HL-60 (cell line): Measurements from ENCODE around the gene CLVS2.

Experiments used
- CTCF ChIP-seq: IDR thresholded peaks from one replicate; pipeline ENCODE4 v1.5.1; 2011; ENCODE audit warnings: low read length, control low read depth, inconsistent platforms; ENCODE audit not compliant: insufficient read depth
- GABPA ChIP-seq: IDR thresholded peaks from 2 replicates; pipeline ENCODE4 v1.6.1; 2012; ENCODE audit warnings: low read depth
- POLR2AphosphoS5 ChIP-seq: IDR thresholded peaks from 2 replicates; pipeline ENCODE4 v1.6.1; 2012; ENCODE audit warnings: low read depth
- REST ChIP-seq: IDR thresholded peaks from 2 replicates; pipeline ENCODE4 v1.6.1; 2012; ENCODE audit warnings: low read depth; ENCODE audit not compliant: insufficient replicate concordance
- SPI1 ChIP-seq: IDR thresholded peaks from 2 replicates; pipeline ENCODE4 v1.6.1; 2012; ENCODE audit warnings: low read depth, mild to moderate bottlenecking, borderline replicate concordance

DNA sequence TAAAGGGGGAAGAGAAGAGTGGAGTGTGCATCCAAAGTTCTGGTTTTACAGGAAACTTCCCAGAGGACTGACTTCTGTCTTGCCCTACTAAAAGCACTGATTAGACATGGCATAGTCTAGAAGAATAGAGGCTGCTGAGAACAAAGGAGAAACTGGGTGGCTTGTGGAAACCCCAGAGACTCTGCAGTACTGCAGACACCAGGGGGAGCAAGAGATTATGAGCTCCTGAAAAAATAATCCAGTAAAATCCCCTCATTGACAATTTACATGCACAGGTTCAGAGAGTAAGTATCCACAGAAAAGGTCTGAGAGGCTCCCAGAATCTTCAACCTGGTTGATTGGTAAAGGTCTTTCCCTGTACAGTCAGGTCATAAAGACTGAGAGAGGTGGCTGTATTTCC lies 48.7 kb upstream of the CLVS2 start:
- TF ChIP-seq CTCF (no peak), REST (no peak), SPI1 (no peak), POLR2AphosphoS5 (no peak), GABPA (no peak)
